ENCODE measurements around the gene NFATC3. TPM values are rescaled to one million over a fixed set of nuclear protein-coding genes. Genes with fewer than 3 reads are reported as not detected.

The NFATC3 gene
- total and polyA plus RNA-seq, 2 donors (not counting 1 experiment from before 2014, with no cell fraction given): 33.4 to 115 TPM

DNA sequence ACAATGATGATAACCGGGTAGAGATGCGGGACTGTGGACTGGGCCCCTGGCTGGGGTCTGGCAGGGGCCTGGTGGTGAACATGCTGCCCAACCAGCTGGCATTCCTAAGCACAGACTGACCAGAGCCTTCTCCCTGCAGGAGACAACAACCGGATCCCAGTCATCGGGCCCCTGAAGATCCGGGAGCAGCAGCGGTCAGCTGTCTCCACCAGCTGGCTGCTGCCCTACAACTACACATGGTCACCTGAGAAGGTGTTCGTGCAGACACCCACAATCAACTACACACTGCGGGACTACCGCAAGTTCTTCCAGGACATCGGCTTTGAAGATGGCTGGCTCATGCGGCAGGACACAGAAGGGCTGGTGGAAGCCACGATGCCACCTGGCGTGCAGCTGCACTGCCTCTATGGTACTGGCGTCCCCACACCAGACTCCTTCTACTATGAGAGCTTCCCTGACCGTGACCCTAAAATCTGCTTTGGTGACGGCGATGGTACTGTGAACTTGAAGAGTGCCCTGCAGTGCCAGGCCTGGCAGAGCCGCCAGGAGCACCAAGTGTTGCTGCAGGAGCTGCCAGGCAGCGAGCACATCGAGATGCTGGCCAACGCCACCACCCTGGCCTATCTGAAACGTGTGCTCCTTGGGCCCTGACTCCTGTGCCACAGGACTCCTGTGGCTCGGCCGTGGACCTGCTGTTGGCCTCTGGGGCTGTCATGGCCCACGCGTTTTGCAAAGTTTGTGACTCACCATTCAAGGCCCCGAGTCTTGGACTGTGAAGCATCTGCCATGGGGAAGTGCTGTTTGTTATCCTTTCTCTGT is 174.0 kb downstream of the NFATC3 start:
- Histone ChIP-seq H3K4me1 (ENCODE audit: control insufficient read depth in 2 of 2, insufficient read depth in 2 of 2, low read length in 2 of 2) (peaks cover 26 to 46% of the 10 kb centered on the region in 2 donors), H3K4me3 (ENCODE audit: control extremely low read depth in 1 of 5, extremely low read depth in 1 of 5, insufficient read depth in 1 of 5, low read depth in 2 of 5, low read length in 4 of 5) (no peak overlapping the region), H3K4me2 (replicated peaks; ENCODE audit: low read depth, low read length, poor library complexity, severe bottlenecking) (no peak overlapping the region), H3K9me3 (ENCODE audit: control extremely low read depth in 1 of 3, control insufficient read depth in 2 of 3, insufficient read depth in 1 of 3, low read length in 2 of 3) (peaks cover 0 to 4% (median 0%) of the 10 kb centered on the region in 3 donors), H3K36me3 (replicated peaks in 1 of 2; ENCODE audit: control extremely low read depth in 1 of 2, control insufficient read depth in 1 of 2, extremely low read depth in 1 of 2, insufficient read depth in 2 of 2, low read length in 1 of 2) (peaks cover 0 to 27% of the 10 kb centered on the region in 2 experiments), H3K9ac (ENCODE audit: low read length) (no peak overlapping the region), H2AFZ (ENCODE audit: insufficient read depth, low read depth, low read length, poor library complexity, severe bottlenecking) (no peak overlapping the region), H3K27ac (ENCODE audit: low read length in 2 of 2) (no peak overlapping the region), H4K20me1 (ENCODE audit: control insufficient read depth, insufficient read depth, low read length, poor library complexity, severe bottlenecking) (peaks cover 7% of the 10 kb centered on the region), H3K27me3 (replicated peaks in 1 of 4; ENCODE audit: control extremely low read depth in 1 of 4, control insufficient read depth in 3 of 4, insufficient read depth in 4 of 4, low read length in 3 of 4) (no peaks in the 10 kb centered on the region), H3K79me2 (ENCODE audit: control insufficient read depth, insufficient read depth, low read length) (peaks cover 45% of the 10 kb centered on the region)
- Mint-ChIP-seq H3K27me3 (no peaks in the 10 kb centered on the region), H3K27ac (peak overlapping the region; percentile 90), H3K4me3 (no peak overlapping the region), H3K9me3 (ENCODE audit: insufficient read depth) (no peaks in the 10 kb centered on the region), H3K4me1 (peaks cover 39% of the 10 kb centered on the region)
- 89% methylated on average over 26 of the region's 27 CpGs for WGBS (ENCODE audit: insufficient coverage)
- ATAC-seq (ENCODE audit: low read depth) (no peak), DNase-seq (no peak)
- no peak for TF ChIP-seq EZH2 (IDR thresholded peaks at IDR 0.05; ENCODE audit: borderline replicate concordance, insufficient read depth, low read depth, low read length, poor library complexity, severe bottlenecking)
- TF ChIP-seq, protein P1, sequence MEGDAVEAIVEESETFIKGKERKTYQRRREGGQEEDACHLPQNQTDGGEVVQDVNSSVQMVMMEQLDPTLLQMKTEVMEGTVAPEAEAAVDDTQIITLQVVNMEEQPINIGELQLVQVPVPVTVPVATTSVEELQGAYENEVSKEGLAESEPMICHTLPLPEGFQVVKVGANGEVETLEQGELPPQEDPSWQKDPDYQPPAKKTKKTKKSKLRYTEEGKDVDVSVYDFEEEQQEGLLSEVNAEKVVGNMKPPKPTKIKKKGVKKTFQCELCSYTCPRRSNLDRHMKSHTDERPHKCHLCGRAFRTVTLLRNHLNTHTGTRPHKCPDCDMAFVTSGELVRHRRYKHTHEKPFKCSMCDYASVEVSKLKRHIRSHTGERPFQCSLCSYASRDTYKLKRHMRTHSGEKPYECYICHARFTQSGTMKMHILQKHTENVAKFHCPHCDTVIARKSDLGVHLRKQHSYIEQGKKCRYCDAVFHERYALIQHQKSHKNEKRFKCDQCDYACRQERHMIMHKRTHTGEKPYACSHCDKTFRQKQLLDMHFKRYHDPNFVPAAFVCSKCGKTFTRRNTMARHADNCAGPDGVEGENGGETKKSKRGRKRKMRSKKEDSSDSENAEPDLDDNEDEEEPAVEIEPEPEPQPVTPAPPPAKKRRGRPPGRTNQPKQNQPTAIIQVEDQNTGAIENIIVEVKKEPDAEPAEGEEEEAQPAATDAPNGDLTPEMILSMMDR (IDR thresholded peaks at IDR 0.05): no peak
- ChIA-PET CTCF (interaction anchor here (0.7 to 15.1 kb wide), 9 partner anchors 9 to 187 kb away, joined by 3 to 554 read pairs (median 32); partner anchors contain the start of genes PLA2G15, PRMT7 and SLC7A6OS), POLR2A (no interaction called here)
- intact Hi-C loops (cut with micrococcal nuclease): no loop called here

All from B cell (primary cell).